Activated naive CD4-positive, alpha-beta T cell treated with anti-CD3 and anti-CD28 coated beads, Interleukin-2, amount 50 U/mL, for 16 hours (primary cell): ENCODE measurements around the gene KRTAP2-1.
"Not testable (repeated sequence)": the region's sequence is repeated elsewhere in the genome, so short reads cannot be mapped to it uniquely, and the experiment has no call there.

ENCODE experiments used
- DNase-seq: peaks from one replicate; pipeline ENCODE4 v3.0.0-alpha.2; 2020

Gene KRTAP2-1

GRCh38 chr17:41046735-41047465 is at the start of gene KRTAP2-1:
TSS of gene KRTAP2-1 (minus strand) at chr17:41047316. CDS start at chr17:41047267, 49 bp downstream.
- DNase-seq, result not testable (repeated sequence)

- DNase-seq, result no peak
Measured at GRCh38 chr17:41096055-41096454, 48.9 kb upstream of the KRTAP2-1 start.

- not testable (repeated sequence) for DNase-seq
Measured at GRCh38 chr17:41088760-41089352, 41.7 kb upstream of the KRTAP2-1 start.

- not testable (repeated sequence) for DNase-seq
Measured at GRCh38 chr17:41084100-41084856, 37.2 kb upstream of the KRTAP2-1 start, which contains the start of gene KRTAP4-7. TSS of gene KRTAP4-7 (plus strand) at chr17:41084150. CDS start at chr17:41084207, 57 bp downstream.

GRCh38 chr17:41083427-41083826 is 36.3 kb upstream of the KRTAP2-1 start:
- not testable (repeated sequence) for DNase-seq

- DNase-seq, result no peak
Measured at GRCh38 chr17:41082626-41083025, 35.5 kb upstream of the KRTAP2-1 start.

- no peak for DNase-seq
Measured at GRCh38 chr17:41076788-41077187, 29.7 kb upstream of the KRTAP2-1 start.

GRCh38 chr17:41073676-41074075 is 26.6 kb upstream of the KRTAP2-1 start:
- no peak for DNase-seq

- DNase-seq, result no peak
Measured at GRCh38 chr17:41071606-41072360, 24.7 kb upstream of the KRTAP2-1 start.

- DNase-seq, result no peak
Measured at GRCh38 chr17:41069031-41069430, 21.9 kb upstream of the KRTAP2-1 start.

- no peak for DNase-seq
Measured at GRCh38 chr17:41067281-41067680, 20.2 kb upstream of the KRTAP2-1 start.

GRCh38 chr17:41065829-41066624 is 18.9 kb upstream of the KRTAP2-1 start, which contains the start of gene KRTAP2-4:
TSS of gene KRTAP2-4 (minus strand) at chr17:41065879. CDS start at chr17:41065845, 34 bp downstream.
- no peak for DNase-seq

GRCh38 chr17:41065016-41065689 is 18.0 kb upstream of the KRTAP2-1 start:
- not testable (repeated sequence) for DNase-seq

GRCh38 chr17:41064301-41064700 is 17.2 kb upstream of the KRTAP2-1 start:
- DNase-seq, result no peak

GRCh38 chr17:41063449-41063848 is 16.3 kb upstream of the KRTAP2-1 start:
- DNase-seq, result no peak

GRCh38 chr17:41061964-41062363 is 14.8 kb upstream of the KRTAP2-1 start:
- no peak for DNase-seq

GRCh38 chr17:41060052-41060604 is 13.0 kb upstream of the KRTAP2-1 start, which contains the start of gene KRTAP2-3:
TSS of gene KRTAP2-3 (minus strand) at chr17:41060114. CDS start at chr17:41060050, 64 bp downstream.
- DNase-seq, result no peak

GRCh38 chr17:41059276-41060051 is 12.3 kb upstream of the KRTAP2-1 start:
- DNase-seq, result not testable (repeated sequence)

GRCh38 chr17:41058741-41059140 is 11.6 kb upstream of the KRTAP2-1 start:
- no peak for DNase-seq

GRCh38 chr17:41057547-41057946 is 10.4 kb upstream of the KRTAP2-1 start:
- DNase-seq, result no peak
